Naive thymus-derived CD4-positive, alpha-beta T cell (primary cell): Measurements from ENCODE around the gene PNLIP. TPM values are rescaled to one million over a fixed set of nuclear protein-coding genes. Genes with fewer than 3 reads are reported as not detected.

Experiments used
- ATAC-seq: fragments of 150-1000 bp; cut with Tn5 transposase; 2 replicates; pipeline ENCODE4 v1.10.0; 2021; ENCODE audit warnings: mild to moderate bottlenecking, moderate library complexity
- CTCF ChIA-PET: fragments of 350-600 bp; sonication (Branson Sonifier 250); formaldehyde crosslinking; loops from one replicate; lab custom pipeline; 2021; ENCODE audit warnings: antibody characterized with exemption; lab: Charles Lee
- POLR2A ChIA-PET: fragments of 350-600 bp; sonication (Branson Sonifier 250); formaldehyde crosslinking; loops from one replicate; lab custom pipeline; 2021; ENCODE audit warnings: antibody characterized with exemption, inconsistent platforms; lab: Charles Lee
- DNase-seq, 9 donors: peaks; one replicate each; pipeline versions ENCODE4 v3.0.0 to v3.0.0-alpha.2; 2020 to 2022; ENCODE audit warnings: mixed read lengths in 1 of 9
- H3K27ac ChIP-seq: one replicate; pipeline ENCODE4 v1.7.0; 2013; ENCODE audit warnings: mild to moderate bottlenecking, low read depth, low read length, moderate library complexity
- H3K27me3 ChIP-seq, 2 donors: one replicate each; pipeline ENCODE4 v1.7.0; 2013; ENCODE audit warnings: low read length in 2 of 2, mild to moderate bottlenecking in 2 of 2, moderate library complexity in 2 of 2; ENCODE audit not compliant: control insufficient read depth in 2 of 2, insufficient read depth in 2 of 2
- H3K36me3 ChIP-seq, 3 experiments: 1 replicate in 2 of 3; 2 replicates in 1 of 3; pipeline ENCODE4 v1.7.0; 2013; ENCODE audit warnings: low read length in 3 of 3, mild to moderate bottlenecking in 3 of 3, moderate library complexity in 1 of 3; ENCODE audit not compliant: insufficient read depth in 3 of 3, control insufficient read depth in 2 of 3
- H3K4me1 ChIP-seq, 2 donors: one replicate each; pipeline ENCODE4 v1.7.0; 2013; ENCODE audit warnings: low read length in 2 of 2, mild to moderate bottlenecking in 2 of 2, moderate library complexity in 1 of 2; ENCODE audit not compliant: control insufficient read depth in 2 of 2, insufficient read depth in 2 of 2
- H3K4me3 ChIP-seq: 2 replicates; pipeline ENCODE4 v1.7.0; 2013; ENCODE audit warnings: mild to moderate bottlenecking, low read length
- H3K9me3 ChIP-seq, 3 experiments: 1 replicate in 2 of 3; 2 replicates in 1 of 3; pipeline ENCODE4 v1.7.0; 2013; ENCODE audit warnings: low read length in 3 of 3; ENCODE audit not compliant: control insufficient read depth in 2 of 3
- H3K27ac Mint-ChIP-seq, 9 donors: one replicate each; pipeline ENCODE4 v1.8.0; 2020 to 2022; ENCODE audit warnings: mixed read lengths in 9 of 9, mild to moderate bottlenecking in 8 of 9, moderate library complexity in 5 of 9, inconsistent platforms in 2 of 9
- H3K27me3 Mint-ChIP-seq, 5 donors: one replicate each; pipeline ENCODE4 v1.8.0; 2021 to 2022; ENCODE audit warnings: mixed read lengths in 5 of 5, mild to moderate bottlenecking in 1 of 5
- H3K36me3 Mint-ChIP-seq, 5 donors: one replicate each; pipeline ENCODE4 v1.8.0; 2020 to 2022; ENCODE audit warnings: mixed read lengths in 5 of 5, mild to moderate bottlenecking in 3 of 5, inconsistent platforms in 1 of 5
- H3K4me1 Mint-ChIP-seq, 7 donors: one replicate each; pipeline ENCODE4 v1.8.0; 2020 to 2022; ENCODE audit warnings: mixed read lengths in 7 of 7, mild to moderate bottlenecking in 3 of 7, inconsistent platforms in 1 of 7
- H3K4me3 Mint-ChIP-seq, 10 donors: one replicate each; pipeline ENCODE4 v1.8.0; 2020 to 2022; ENCODE audit warnings: mild to moderate bottlenecking in 10 of 10, mixed read lengths in 10 of 10, moderate library complexity in 6 of 10, inconsistent platforms in 2 of 10
- H3K9me3 Mint-ChIP-seq, 11 donors: one replicate each; pipeline ENCODE4 v1.8.0; 2020 to 2022; ENCODE audit warnings: mixed read lengths in 11 of 11, mild to moderate bottlenecking in 4 of 11, inconsistent platforms in 1 of 11, moderate library complexity in 1 of 11
- intact Hi-C, 2 donors: fragments of 100-400 bp; cut with micrococcal nuclease; formaldehyde crosslinking; loops; one replicate each; pipeline ENCODE4 v1.15.1; 2023
- polyA plus RNA-seq, 2 donors: library from polyadenylated mRNA; unstranded; fragments of 300-500 nt; fragmentation: Illumina TruSeq; gene quantifications; one replicate each; pipeline ENCODE4 v1.2.3, GENCODE V29; 2021
- total RNA-seq, 6 experiments: library from RNA in 5 of 6; stranded (reverse) in 5 of 6; gene quantifications; 1 replicate in 5 of 6; 2 replicates in 1 of 6; pipeline ENCODE4 v1.2.3 and lab custom pipeline; 2021 to 2026

PNLIP gene
- total and polyA plus RNA-seq, 7 experiments from 2014 or later: not detected

DNA sequence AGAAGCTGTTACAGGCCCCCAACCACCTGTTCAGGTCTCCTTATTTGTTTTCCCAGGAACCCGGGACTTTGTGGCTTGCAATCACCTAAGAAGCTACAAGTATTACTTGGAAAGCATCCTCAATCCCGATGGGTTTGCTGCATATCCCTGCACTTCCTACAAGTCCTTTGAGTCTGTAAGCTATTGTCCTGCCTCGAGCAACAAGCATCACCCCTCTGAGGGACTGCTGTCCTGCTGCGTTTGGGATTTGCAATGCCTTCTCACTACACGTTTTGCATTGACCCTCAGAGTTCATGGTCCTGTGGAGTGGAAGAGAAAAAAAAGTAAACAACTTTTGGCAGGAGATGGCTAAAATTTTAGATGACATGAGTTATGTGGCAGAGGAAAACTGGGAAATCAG lies 54.3 kb downstream of the PNLIP start:
- Histone ChIP-seq H3K36me3 (no peaks in the 10 kb centered on the region), H3K4me3 (no peak overlapping the region), H3K4me1 (no peaks in the 10 kb centered on the region), H3K27ac (no peak overlapping the region), H3K9me3 (no peaks in the 10 kb centered on the region), H3K27me3 (no peaks in the 10 kb centered on the region)
- ChIA-PET CTCF (no interaction called here), POLR2A (no interaction called here)
- Mint-ChIP-seq H3K4me1 (no peaks in the 10 kb centered on the region), H3K27me3 (peaks cover 0 to 8% (median 4%) of the 10 kb centered on the region in 5 donors), H3K27ac (no peak overlapping the region), H3K4me3 (no peak overlapping the region), H3K36me3 (no peaks in the 10 kb centered on the region), H3K9me3 (peaks cover 0 to 4% (median 0%) of the 10 kb centered on the region in 11 donors)
- intact Hi-C loops: no loop called here
- DNase-seq (no peak), ATAC-seq (no peak)

DNA sequence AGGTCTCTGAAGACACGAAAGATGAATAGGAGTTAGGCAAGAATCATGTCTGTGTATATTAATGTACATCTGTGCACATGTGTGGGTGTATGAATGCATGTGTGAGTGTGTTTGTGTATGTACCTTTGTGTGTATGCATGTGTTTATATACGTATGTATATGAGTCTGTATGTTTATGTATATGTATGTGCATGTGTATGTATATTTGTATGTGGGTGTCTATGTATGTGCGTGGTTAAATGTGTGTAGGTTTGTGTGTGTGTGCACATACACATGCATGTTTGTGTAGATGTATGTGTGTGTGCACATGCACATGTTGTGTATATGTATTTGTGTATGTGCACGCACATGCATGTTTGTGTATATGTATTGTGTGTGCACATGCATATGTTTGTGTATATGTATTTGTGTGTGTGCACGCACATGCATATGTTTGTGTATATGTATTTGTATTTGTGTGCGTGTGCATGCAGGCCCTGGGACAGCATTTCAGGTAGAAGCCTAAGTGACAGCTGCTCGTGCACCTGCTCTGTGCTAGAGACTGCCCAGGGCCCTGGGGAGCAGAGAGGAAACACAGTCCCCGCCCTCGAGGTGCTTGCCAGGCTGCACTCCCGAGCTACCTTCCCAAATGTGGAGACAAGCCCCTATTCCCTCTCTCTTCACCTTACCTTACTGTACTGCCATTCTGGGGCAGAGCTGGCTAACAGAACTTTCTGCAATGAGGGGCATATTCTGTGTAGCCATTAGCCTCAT lies 57.1 kb downstream of the PNLIP start:
- Histone ChIP-seq H3K4me1 (no peaks in the 10 kb centered on the region), H3K27me3 (no peaks in the 10 kb centered on the region), H3K36me3 (no peaks in the 10 kb centered on the region), H3K9me3 (no peaks in the 10 kb centered on the region), H3K4me3 (no peak overlapping the region), H3K27ac (no peak overlapping the region)
- H3K4me3 Mint-ChIP-seq: no peak overlapping the region
- no peaks in the 10 kb centered on the region for H3K36me3 Mint-ChIP-seq
- peaks cover 0 to 4% (median 2%) of the 10 kb centered on the region in 11 donors for H3K9me3 Mint-ChIP-seq
- H3K4me1 Mint-ChIP-seq: no peaks in the 10 kb centered on the region
- ChIA-PET POLR2A (no interaction called here), CTCF (no interaction called here)
- peaks cover 0 to 20% (median 14%) of the 10 kb centered on the region in 5 donors for H3K27me3 Mint-ChIP-seq
- intact Hi-C loops: no loop called here
- ATAC-seq (no peak), DNase-seq (no peak)
- H3K27ac Mint-ChIP-seq: no peak overlapping the region

DNA sequence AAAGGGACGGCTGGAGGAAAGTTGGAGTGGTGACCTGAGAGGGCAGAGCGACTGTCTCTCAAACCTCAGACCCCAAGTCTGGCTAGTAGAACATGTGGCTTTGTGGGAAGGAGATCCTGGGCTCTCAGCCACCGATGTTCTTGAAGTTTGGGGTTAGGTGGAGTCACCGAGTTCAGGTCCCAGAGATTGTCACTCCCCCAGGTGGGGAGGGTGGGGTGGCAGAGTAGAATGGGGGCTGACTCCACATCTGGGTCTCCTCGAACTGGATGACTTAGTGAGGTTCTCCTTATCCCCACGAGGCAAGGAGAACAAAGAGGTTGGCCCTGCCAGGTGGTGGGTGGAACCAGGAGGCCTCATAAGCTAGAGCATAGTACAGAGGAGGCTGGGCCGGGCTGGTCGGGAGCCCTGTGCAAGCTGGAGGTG lies 60.3 kb downstream of the PNLIP start:
- no peaks in the 10 kb centered on the region for H3K27me3 ChIP-seq
- H3K9me3 ChIP-seq: peaks cover 0 to 5% (median 0%) of the 10 kb centered on the region in 3 experiments
- DNase-seq (no peak), ATAC-seq (no peak)
- Mint-ChIP-seq H3K36me3 (no peaks in the 10 kb centered on the region), H3K27me3 (peaks cover 0 to 46% (median 35%) of the 10 kb centered on the region in 5 donors), H3K4me1 (no peaks in the 10 kb centered on the region), H3K4me3 (no peak overlapping the region), H3K9me3 (peaks cover 0 to 4% (median 0%) of the 10 kb centered on the region in 11 donors), H3K27ac (no peak overlapping the region)
- no peak overlapping the region for H3K4me3 ChIP-seq
- intact Hi-C loops: no loop called here
- H3K27ac ChIP-seq: no peak overlapping the region
- H3K36me3 ChIP-seq: no peaks in the 10 kb centered on the region
- H3K4me1 ChIP-seq: no peaks in the 10 kb centered on the region
- CTCF ChIA-PET: no interaction called here
- POLR2A ChIA-PET: no interaction called here

DNA sequence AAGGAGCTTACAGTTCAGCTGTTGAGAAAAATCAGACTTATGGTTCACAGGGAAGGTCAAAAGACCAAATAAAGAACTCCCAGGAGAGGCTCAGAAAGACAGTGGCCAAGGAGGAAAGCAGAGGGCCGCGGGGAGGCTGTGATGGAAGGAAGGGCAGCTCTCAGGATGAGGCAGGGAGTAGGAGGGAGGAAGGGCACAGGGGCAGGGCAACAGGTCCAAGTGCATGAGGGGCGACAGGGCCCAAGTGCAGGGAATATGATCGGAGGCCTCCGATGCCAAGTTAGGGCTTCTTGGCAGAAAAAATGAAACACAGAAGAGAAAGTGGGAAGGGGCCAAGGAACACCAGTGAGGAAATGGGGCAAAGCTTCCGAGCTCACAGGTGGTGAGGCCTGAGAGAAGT lies 61.6 kb downstream of the PNLIP start:
- ATAC-seq (no peak), DNase-seq (no peak)
- ChIA-PET POLR2A (no interaction called here), CTCF (no interaction called here)
- Histone ChIP-seq H3K27me3 (no peaks in the 10 kb centered on the region), H3K9me3 (peaks cover 0 to 5% (median 0%) of the 10 kb centered on the region in 3 experiments), H3K27ac (no peak overlapping the region), H3K4me3 (no peak overlapping the region), H3K36me3 (no peaks in the 10 kb centered on the region), H3K4me1 (no peaks in the 10 kb centered on the region)
- no peaks in the 10 kb centered on the region for H3K4me1 Mint-ChIP-seq
- H3K27me3 Mint-ChIP-seq: peaks cover 0 to 48% (median 35%) of the 10 kb centered on the region in 5 donors
- no peak overlapping the region for H3K4me3 Mint-ChIP-seq
- no peak overlapping the region for H3K27ac Mint-ChIP-seq
- H3K9me3 Mint-ChIP-seq: peaks cover 0 to 4% (median 0%) of the 10 kb centered on the region in 11 donors
- H3K36me3 Mint-ChIP-seq: no peaks in the 10 kb centered on the region
- intact Hi-C loops: no loop called here

DNA sequence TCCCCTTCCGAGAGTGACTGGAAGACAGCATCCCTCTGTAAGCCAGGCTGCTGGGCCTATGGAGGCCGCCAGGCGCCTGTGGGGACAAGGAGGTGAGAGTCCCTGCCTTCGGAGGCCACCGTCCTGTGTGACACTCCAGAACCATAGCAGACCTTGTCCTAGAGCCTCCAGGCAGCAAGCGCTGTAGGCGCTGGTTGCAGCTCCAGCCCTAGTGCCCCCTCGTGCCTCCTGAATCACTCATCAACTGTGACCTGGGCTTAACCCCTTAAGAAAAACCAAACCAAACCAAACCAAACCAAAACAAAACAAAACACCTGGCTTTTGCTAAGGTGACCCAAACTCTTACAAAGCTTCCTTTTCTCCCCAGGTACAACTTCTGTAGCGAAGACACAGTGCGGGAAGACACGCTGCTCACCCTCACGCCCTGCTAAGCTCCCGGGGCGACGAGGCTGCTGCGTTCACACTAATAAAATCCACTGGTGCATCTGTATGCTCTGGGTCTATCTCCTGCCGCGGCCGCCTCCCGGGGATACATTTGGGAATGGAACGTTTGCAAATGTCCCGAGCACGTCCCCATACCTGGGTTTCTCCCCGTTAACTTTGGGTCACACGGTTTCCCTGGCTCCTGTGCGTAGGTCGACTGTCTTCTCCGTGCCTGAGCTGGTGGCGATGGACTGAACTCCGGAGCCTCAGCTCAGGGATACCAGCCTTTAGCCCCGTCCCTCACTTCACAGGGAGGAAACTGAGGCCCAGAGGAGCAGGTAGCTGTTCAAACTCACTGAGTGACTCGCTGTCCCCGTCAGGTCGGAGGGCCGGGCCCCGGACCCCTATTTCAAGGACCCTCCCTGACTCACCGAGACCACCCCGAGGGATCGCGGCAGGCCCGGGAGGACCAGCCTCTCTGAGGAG lies 63.2 kb downstream of the PNLIP start:
- Mint-ChIP-seq H3K4me1 (no peaks in the 10 kb centered on the region), H3K27ac (no peak overlapping the region), H3K9me3 (peaks cover 0 to 7% (median 2%) of the 10 kb centered on the region in 11 donors), H3K27me3 (peaks cover 0 to 55% (median 35%) of the 10 kb centered on the region in 5 donors), H3K36me3 (no peaks in the 10 kb centered on the region), H3K4me3 (no peak overlapping the region)
- H3K36me3 ChIP-seq: no peaks in the 10 kb centered on the region
- intact Hi-C loops: no loop called here
- DNase-seq (no peak), ATAC-seq (no peak)
- CTCF ChIA-PET: no interaction called here
- H3K9me3 ChIP-seq: peaks cover 0 to 5% (median 0%) of the 10 kb centered on the region in 3 experiments
- no peak overlapping the region for H3K4me3 ChIP-seq
- no peaks in the 10 kb centered on the region for H3K4me1 ChIP-seq
- no peaks in the 10 kb centered on the region for H3K27me3 ChIP-seq
- no peak overlapping the region for H3K27ac ChIP-seq
- POLR2A ChIA-PET: no interaction called here

DNA sequence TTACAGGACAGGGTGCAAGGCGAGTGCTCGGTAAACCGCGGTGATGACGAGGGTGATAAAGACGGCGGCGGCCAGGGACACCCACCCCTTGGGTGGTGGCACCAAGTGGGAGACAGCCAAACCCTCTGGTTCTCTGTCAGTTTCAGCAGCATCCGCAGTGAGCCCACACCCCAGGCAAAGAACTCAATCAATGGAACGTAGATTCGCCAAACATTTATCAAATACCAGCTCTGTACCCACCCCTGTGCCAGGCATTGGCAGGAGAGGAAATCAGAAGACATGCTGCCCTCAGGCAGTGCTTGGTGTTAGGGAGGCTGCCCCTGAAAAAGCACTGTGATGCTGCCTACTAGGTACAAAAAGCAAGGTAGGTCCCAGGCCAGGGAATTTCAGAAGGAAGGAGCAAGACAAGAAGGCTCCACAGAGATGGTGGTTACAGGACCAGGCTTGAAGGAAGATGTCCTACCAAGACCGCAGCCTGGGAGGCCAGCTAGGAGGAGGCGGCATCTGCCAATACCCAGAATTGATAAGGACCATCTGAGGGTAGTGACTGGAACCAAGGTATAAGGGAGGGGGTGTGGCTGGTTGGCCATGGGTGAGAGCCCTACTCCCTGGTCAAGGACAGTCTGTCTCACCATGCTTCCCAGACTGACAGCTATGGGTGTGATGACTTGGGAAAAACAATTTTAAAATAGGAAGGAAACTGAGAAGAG lies 64.9 kb downstream of the PNLIP start:
- no peaks in the 10 kb centered on the region for H3K27me3 ChIP-seq
- ChIA-PET POLR2A (no interaction called here), CTCF (no interaction called here)
- Mint-ChIP-seq H3K27me3 (peaks cover 0 to 60% (median 31%) of the 10 kb centered on the region in 5 donors), H3K36me3 (no peaks in the 10 kb centered on the region), H3K4me1 (no peaks in the 10 kb centered on the region), H3K4me3 (peak overlapping the region in 1 of 10 donors; percentile 58), H3K9me3 (peaks cover 0 to 8% (median 3%) of the 10 kb centered on the region in 11 donors), H3K27ac (no peak overlapping the region)
- H3K4me3 ChIP-seq: no peak overlapping the region
- H3K36me3 ChIP-seq: no peaks in the 10 kb centered on the region
- DNase-seq: no peak
- H3K27ac ChIP-seq: no peak overlapping the region
- intact Hi-C loops: no loop called here
- no peaks in the 10 kb centered on the region for H3K4me1 ChIP-seq
- no peak for ATAC-seq
- H3K9me3 ChIP-seq: peaks cover 0 to 5% (median 0%) of the 10 kb centered on the region in 3 experiments
